GM20431 (cell line): ENCODE data around the gene PEAK1.

ENCODE experiments used
- in situ Hi-C: fragments of 300-500 bp; cut with MseI, MboI; formaldehyde crosslinking; loops from one replicate; pipeline ENCODE4 v1.15.0; 2020; ENCODE audit warnings: low sequenced_read_pairs; ENCODE audit not compliant: unreplicated experiment

Gene PEAK1

DNA sequence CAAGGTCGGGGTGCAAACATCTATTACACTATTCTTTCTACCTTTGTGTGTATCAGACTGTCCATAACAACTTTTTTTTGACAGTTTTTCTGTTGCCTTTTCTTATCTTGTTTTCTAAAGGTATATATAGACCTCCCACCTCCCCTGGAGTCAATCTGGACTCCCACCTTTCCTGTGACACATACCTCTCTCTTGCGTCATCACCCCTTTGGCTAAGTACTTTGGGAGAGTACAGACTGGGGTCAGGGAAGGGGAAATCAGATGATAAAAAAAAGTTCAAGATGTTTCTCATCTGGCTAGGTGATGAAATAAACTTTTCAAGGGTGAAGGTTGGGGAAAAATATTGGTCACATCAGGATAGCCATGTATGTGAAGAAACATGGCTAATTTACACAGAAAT lies 366.2 kb downstream of the PEAK1 start:
- in situ Hi-C loops, result no loop called here

DNA sequence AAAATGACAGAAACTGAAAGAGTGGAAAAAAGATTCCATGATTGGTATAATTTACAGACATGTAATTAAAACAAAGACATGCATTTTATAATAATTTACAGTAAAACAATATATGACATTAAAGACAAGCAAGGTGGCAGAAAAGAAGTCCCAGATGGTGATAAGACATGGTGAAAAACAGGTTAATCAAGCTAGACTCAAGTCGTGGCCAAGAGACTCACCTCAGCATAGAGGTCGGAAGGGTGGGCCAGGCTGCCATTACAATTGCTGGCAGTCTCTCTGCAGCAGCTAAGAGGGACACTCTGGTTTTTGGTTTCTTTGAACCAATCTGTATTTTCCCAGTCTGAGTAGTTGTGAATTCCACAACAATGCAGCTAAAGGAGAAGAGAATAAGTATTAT lies 367.3 kb downstream of the PEAK1 start:
- in situ Hi-C loops, result no loop called here
